HG03175 (cell line): ENCODE measurements around the gene CGB1.

Experiments used
- ATAC-seq: cut with Tn5 transposase; IDR thresholded peaks from one replicate; pipeline ENCODE4 v1.9.1; 2021; ENCODE audit warnings: mild to moderate bottlenecking, moderate library complexity; ENCODE audit not compliant: unreplicated experiment

The CGB1 gene

GRCh38 chr19:48999481-49000325 lies 37.0 kb downstream of the CGB1 start:
- no peak for ATAC-seq

- no peak for ATAC-seq
These were observed 38.7 kb downstream of the CGB1 start for GRCh38 chr19:48997972-48998371.

- no peak for ATAC-seq
These were observed 42.7 kb downstream of the CGB1 start for GRCh38 chr19:48994035-48994386.

GRCh38 chr19:48993175-48994034 lies 43.3 kb downstream of the CGB1 start, which contains the start of the genes GYS1 and RUVBL2:
Gene GYS1, minus strand, starts transcription at chr19:48993309. Its CDS starts 197 bp downstream, at chr19:48993112.
Gene RUVBL2, plus strand, starts transcription at chr19:48993887. Its CDS starts 25 bp downstream, at chr19:48993912.
- ATAC-seq: peak; percentile 89

- no peak for ATAC-seq
These were observed 44.0 kb downstream of the CGB1 start for GRCh38 chr19:48992581-48993174.

GRCh38 chr19:48991873-48992580 lies 44.7 kb downstream of the CGB1 start:
- ATAC-seq: no peak

- ATAC-seq: no peak
These were observed 45.6 kb downstream of the CGB1 start for GRCh38 chr19:48991011-48991609.

- no peak for ATAC-seq
These were observed 46.3 kb downstream of the CGB1 start for GRCh38 chr19:48990400-48990799.

GRCh38 chr19:48989701-48990291 lies 46.9 kb downstream of the CGB1 start:
- ATAC-seq: no peak

- ATAC-seq: no peak
These were observed 47.8 kb downstream of the CGB1 start for GRCh38 chr19:48988860-48989259.

GRCh38 chr19:48988286-48988685 lies 48.4 kb downstream of the CGB1 start:
- no peak for ATAC-seq

GRCh38 chr19:48987323-48987722 lies 49.4 kb downstream of the CGB1 start:
- ATAC-seq: no peak

- ATAC-seq: no peak
These were observed 50.5 kb downstream of the CGB1 start for GRCh38 chr19:48986211-48986610.

- ATAC-seq: no peak
These were observed 51.0 kb downstream of the CGB1 start for GRCh38 chr19:48985711-48986110.
